Prostate gland (tissue), 2 donors: Measurements from ENCODE around the gene COX20. TPM values are rescaled to one million over a fixed set of nuclear protein-coding genes. Genes with fewer than 3 reads are reported as not detected.

Experiments
- DNase-seq: peaks from one replicate; pipeline ENCODE4 v3.0.0-alpha.2; 2019; ENCODE audit warnings: low spot score
- H3K27ac ChIP-seq, 2 donors: fragments of 200-600 bp; sonication (generic); 2 replicates each; pipeline ENCODE4 v1.5.1; 2017 to 2019
- H3K27me3 ChIP-seq: fragments of 200-600 bp; sonication (generic); replicated peaks from 2 replicates; pipeline ENCODE4 v1.5.1; 2019; ENCODE audit not compliant: insufficient read depth
- H3K36me3 ChIP-seq, 2 donors: fragments of 200-600 bp; sonication (generic); 1 replicate in 1 of 2; 2 replicates in 1 of 2; pipeline versions ENCODE4 v1.5.1 to v1.8.1; 2017 to 2019
- H3K4me1 ChIP-seq: fragments of 200-600 bp; sonication (generic); replicated peaks from 2 replicates; pipeline ENCODE4 v1.5.1; 2019
- H3K4me3 ChIP-seq, 2 donors: fragments of 200-600 bp; sonication (generic); 2 replicates each; pipeline ENCODE4 v1.5.1; 2017 to 2019
- H3K9me3 ChIP-seq: fragments of 200-600 bp; sonication (generic); 2 replicates; pipeline ENCODE4 v1.5.1; 2017
- CTCF ChIP-seq, 4 experiments: fragments of 200-600 bp in 2 of 4; fragments of 450-650 bp in 2 of 4; sonication (generic) in 2 of 4; IDR thresholded peaks; 1 replicate in 3 of 4; 2 replicates in 1 of 4; pipeline ENCODE4 v1.5.1; 2016 to 2019; ENCODE audit warnings: antibody characterized with exemption in 4 of 4, mild to moderate bottlenecking in 2 of 4, moderate library complexity in 2 of 4
- POLR2A ChIP-seq: fragments of 450-650 bp; IDR thresholded peaks from one replicate; pipeline ENCODE4 v1.6.1; 2016; ENCODE audit warnings: antibody characterized with exemption, mild to moderate bottlenecking
- POLR2AphosphoS5 ChIP-seq: sonication (generic); formaldehyde crosslinking; IDR thresholded peaks from one replicate; pipeline ENCODE4 v1.6.1; 2017; ENCODE audit warnings: antibody characterized with exemption
- WGBS: methylation state at CpG from one replicate; pipeline ENCODE4 v1.1.5; 2018; 5-methylcytosine and 5-hydroxymethylcytosine counted together
- intact Hi-C: fragments of 100-400 bp; cut with DNase I; formaldehyde crosslinking; loops from one replicate; pipeline ENCODE4 v1.14.2; 2022
- total RNA-seq, 2 donors: library from RNA; depleted of rRNA; stranded (reverse); fragments of >200 nt; gene quantifications; one replicate each; pipeline ENCODE4 v1.1.0, GENCODE V29; 2016

The COX20 gene
- total RNA-seq, 2 donors from 2014 or later = 46.8 to 78.4 TPM

- no peaks in the 10 kb centered on the region for H3K9me3 ChIP-seq
- H3K36me3 ChIP-seq = no peaks in the 10 kb centered on the region
- intact Hi-C loops = no loop called here
- TF ChIP-seq POLR2AphosphoS5 (no peak), POLR2A (no peak), CTCF (IDR thresholded peaks at IDR 0.05) (no peak)
- DNase-seq = no peak
- H3K4me3 ChIP-seq = no peak overlapping the region
- H3K4me1 ChIP-seq = no peaks in the 10 kb centered on the region
- H3K27me3 ChIP-seq = peaks cover 3% of the 10 kb centered on the region
- 68% methylated on average over 11 of the region's 11 CpGs for WGBS
- H3K27ac ChIP-seq = no peak overlapping the region
Measured at GRCh38 chr1:244881552-244882280, 46.3 kb downstream of the COX20 start.

GRCh38 chr1:244887281-244887680 lies 51.8 kb downstream of the COX20 start:
- intact Hi-C loops = no loop called here
- TF ChIP-seq POLR2A (no peak), CTCF (IDR thresholded peaks at IDR 0.05) (no peak), POLR2AphosphoS5 (no peak)
- no peaks in the 10 kb centered on the region for H3K4me1 ChIP-seq
- H3K4me3 ChIP-seq = no peak overlapping the region
- H3K27ac ChIP-seq = no peak overlapping the region
- no peak for DNase-seq
- 78% methylated on average over 4 of the region's 4 CpGs for WGBS
- no peaks in the 10 kb centered on the region for H3K9me3 ChIP-seq
- no peaks in the 10 kb centered on the region for H3K36me3 ChIP-seq
- H3K27me3 ChIP-seq = no peaks in the 10 kb centered on the region

- WGBS = 94% methylated on average over 7 of the region's 7 CpGs
- Histone ChIP-seq H3K9me3 (no peaks in the 10 kb centered on the region), H3K4me3 (no peak overlapping the region), H3K36me3 (no peaks in the 10 kb centered on the region), H3K27ac (no peak overlapping the region), H3K27me3 (no peaks in the 10 kb centered on the region), H3K4me1 (no peaks in the 10 kb centered on the region)
- no peak for TF ChIP-seq POLR2AphosphoS5
- TF ChIP-seq POLR2A = no peak
- TF ChIP-seq CTCF (IDR thresholded peaks at IDR 0.05) = no peak
- intact Hi-C loops = no loop called here
- no peak for DNase-seq
Measured at GRCh38 chr1:244893836-244894235, 58.4 kb downstream of the COX20 start.

Other genes with a start within 250 kb of the COX20 start
- 10 to 100 TPM; 25.3 to 30.6 TPM for gene DESI2, start 182.5 kb upstream of the COX20 start, total RNA-seq
- 100 to 1,000 TPM; 302 to 350 TPM for gene HNRNPU, start 28.9 kb downstream of the COX20 start, total RNA-seq